HepG2 (cell line): ENCODE data around the gene PRKG1. TPM values are rescaled to one million over a fixed set of nuclear protein-coding genes. Genes with fewer than 3 reads are reported as not detected.

Experiments used
- ATAC-seq: fragments of 200-7000 bp; cut with Tn5 transposase; 3 replicates; pipeline ENCODE4 v1.9.1; 2020; ENCODE audit warnings: mild to moderate bottlenecking, moderate library complexity
- BruUV-seq: library from RNA; stranded (reverse); fragments of 400-500 nt; replicated peaks from 2 replicates; lab custom pipeline; 2021; lab: Mats Ljungman, UMichigan
- CTCF ChIA-PET: fragments of 300-600 bp; formaldehyde crosslinking; extraction: SDS; loops from one replicate; lab custom pipeline; 2021; ENCODE audit warnings: low total read pairs, inconsistent platforms, low intra/inter-chr PET ratio; lab: Yijun Ruan, JAX
- POLR2A ChIA-PET: fragments of 350-600 bp; sonication (Branson Sonifier 250); formaldehyde crosslinking; loops from one replicate; lab custom pipeline; 2020; ENCODE audit warnings: antibody characterized with exemption, inconsistent platforms; lab: Yijun Ruan, JAX
- DNase-seq: peaks from one replicate; pipeline ENCODE4 v3.0.0-alpha.2; 2015; ENCODE audit warnings: low spot score
- FAIRE-seq: peaks from 3 replicates; lab custom pipeline; 2011; peaks lifted over from hg19 to GRCh38; lab: Jason Lieb, UNC
- H2AFZ ChIP-seq: one replicate; pipeline ENCODE4 v1.6.1; 2011; ENCODE audit warnings: low read length, inconsistent platforms
- H3K27ac ChIP-seq: fragments of 300-600 bp; 3 replicates; pipeline ENCODE4 v1.8.0; 2011; ENCODE audit warnings: mixed run types, mild to moderate bottlenecking, mixed read lengths, low read length, inconsistent platforms; ENCODE audit not compliant: insufficient read depth; ENCODE audit errors: extremely low read length
- H3K27me3 ChIP-seq, 2 experiments: fragments of 200-600 bp in 1 of 2; 2 replicates in 1 of 2; 3 replicates in 1 of 2; pipeline versions ENCODE4 v1.6.0 to v1.8.0; 2011; ENCODE audit warnings: low read length in 2 of 2, mild to moderate bottlenecking in 2 of 2, moderate library complexity in 2 of 2, inconsistent platforms in 1 of 2; ENCODE audit not compliant: insufficient read depth in 2 of 2, control insufficient read depth in 1 of 2
- H3K36me3 ChIP-seq, 2 experiments: fragments of 200-600 bp in 1 of 2; replicated peaks in 1 of 2; 2 replicates in 1 of 2; 3 replicates in 1 of 2; pipeline versions ENCODE4 v1.5.1 to v1.8.0; 2011; ENCODE audit warnings: low read length in 2 of 2, inconsistent platforms in 1 of 2; ENCODE audit not compliant: insufficient read depth in 2 of 2, control insufficient read depth in 1 of 2
- H3K4me1 ChIP-seq: 2 replicates; pipeline ENCODE4 v1.5.1; 2012; ENCODE audit warnings: low read length, inconsistent platforms; ENCODE audit not compliant: insufficient read depth
- H3K4me2 ChIP-seq: 2 replicates; pipeline ENCODE4 v1.6.0; 2011; ENCODE audit warnings: low read depth, low read length, inconsistent platforms
- H3K4me3 ChIP-seq, 3 experiments: fragments of 200-600 bp in 1 of 3; sonication (generic), shearing (Covaris generic) in 1 of 3; replicated peaks in 1 of 3; 2 replicates each; pipeline ENCODE4 v1.5.1; 2011 to 2016; ENCODE audit warnings: low read length in 3 of 3, inconsistent platforms in 2 of 3, low read depth in 2 of 3, mild to moderate bottlenecking in 2 of 3, control low read depth in 1 of 3, mixed read lengths in 1 of 3; ENCODE audit not compliant: insufficient read depth in 1 of 3
- H3K79me2 ChIP-seq: one replicate; pipeline ENCODE4 v1.6.1; 2011; ENCODE audit warnings: low read length, inconsistent platforms; ENCODE audit not compliant: insufficient read depth
- H3K9ac ChIP-seq: 2 replicates; pipeline ENCODE4 v1.6.0; 2011; ENCODE audit warnings: mild to moderate bottlenecking, low read depth, low read length, inconsistent platforms; ENCODE audit not compliant: insufficient read depth
- H3K9me3 ChIP-seq: 2 replicates; pipeline ENCODE4 v1.5.1; 2012; ENCODE audit warnings: mild to moderate bottlenecking, low read length
- H4K20me1 ChIP-seq: 2 replicates; pipeline ENCODE4 v1.6.0; 2011; ENCODE audit warnings: inconsistent platforms, mild to moderate bottlenecking, low read length, moderate library complexity; ENCODE audit not compliant: insufficient read depth
- E2F5 ChIP-seq: sonication (generic); formaldehyde crosslinking; conservative IDR thresholded peaks from 2 replicates; pipeline ENCODE4 v1.4.0; 2020; ENCODE audit warnings: missing genetic modification reagents
- GTF2F1 ChIP-seq: fragments of 150-350 bp; IDR thresholded peaks from 2 replicates; pipeline ENCODE4 v1.6.1; 2014; ENCODE audit warnings: low read length
- MTF2 ChIP-seq: sonication (generic); formaldehyde crosslinking; IDR thresholded peaks from 2 replicates; pipeline ENCODE4 v1.5.0; 2020; ENCODE audit warnings: missing genetic modification reagents, borderline replicate concordance
- PAF1 ChIP-seq: IDR thresholded peaks from 2 replicates; pipeline ENCODE4 v1.6.1; 2016; ENCODE audit warnings: missing genetic modification reagents, missing compliant biosample characterization
- ZNF331 ChIP-seq: sonication (generic); formaldehyde crosslinking; IDR thresholded peaks from 2 replicates; pipeline ENCODE4 v1.4.0; 2020; ENCODE audit warnings: missing genetic modification reagents
- ZNF549 ChIP-seq: sonication (generic); formaldehyde crosslinking; IDR thresholded peaks from 2 replicates; pipeline ENCODE4 v1.5.0; 2020; ENCODE audit warnings: missing genetic modification reagents
- ZNF616 ChIP-seq: sonication (generic); formaldehyde crosslinking; IDR thresholded peaks from 2 replicates; pipeline ENCODE4 v1.5.0; 2020; ENCODE audit warnings: low read depth, mild to moderate bottlenecking, missing genetic modification reagents
- WGBS: methylation state at CpG from one replicate; pipeline ENCODE4 v1.1.6; 2017; ENCODE audit warnings: low lambda C conversion rate; 5-methylcytosine and 5-hydroxymethylcytosine counted together
- in situ Hi-C: cut with HindIII; loops from 2 replicates; pipeline ENCODE4 v1.10.0; 2017; ENCODE audit warnings: low pct_unique_long_range_greater_than_20kb; ENCODE audit not compliant: extremely low pct_ligation_motif_present
- intact Hi-C: fragments of 100-400 bp; cut with micrococcal nuclease; formaldehyde crosslinking; loops from one replicate; pipeline ENCODE4 v1.10.0; 2022; ENCODE audit not compliant: unreplicated experiment
- polyA plus RNA-seq, 8 experiments: library from polyadenylated mRNA; depleted of rRNA in 3 of 8; stranded (reverse) in 7 of 8; unstranded in 1 of 8; fragments of >200 nt; fragmentation: Illumina TruSeq in 4 of 8; extraction: Trizol in 4 of 8; gene quantifications; 2 replicates each; pipeline versions ENCODE4 v1.2.1 to v1.2.3, GENCODE V29; 2011 to 2016; ENCODE audit warnings: low read depth in 4 of 8, missing spikeins in 1 of 8, mixed read lengths in 1 of 8; ENCODE audit not compliant: insufficient read depth in 1 of 8
- total RNA-seq, 5 experiments: library from RNA; depleted of rRNA; stranded (reverse); fragments of >200 nt; fragmentation: Illumina TruSeq; extraction: Trizol; gene quantifications; 2 replicates each; pipeline ENCODE4 v1.2.3, GENCODE V29; 2016; ENCODE audit warnings: low read depth in 1 of 5

Gene PRKG1
- total and polyA plus RNA-seq, 2 of the 13 experiments (the other 11 are each of a cell fraction or from before 2014, with no cell fraction given) = 0.01 TPM; not detected in 1

GRCh38 chr10:51838471-51838870, 764.2 kb downstream of the PRKG1 start (continued):
- TF ChIP-seq MTF2 (CRISPR knock-in tag) (no peak), ZNF331 (CRISPR knock-in tag) (no peak), PAF1 (no peak), ZNF616 (CRISPR knock-in tag) (no peak)

GRCh38 chr10:51843966-51844365, 769.7 kb downstream of the PRKG1 start:
- H3K36me3 ChIP-seq = no peaks in the 10 kb centered on the region
- H3K27me3 ChIP-seq = no peaks in the 10 kb centered on the region
- under 1% methylated on average over 2 of the region's 2 CpGs for WGBS
- FAIRE-seq = no peak
- H2AFZ ChIP-seq = no peak overlapping the region
- no peak overlapping the region for H3K27ac ChIP-seq
- ChIA-PET CTCF (no interaction called here), POLR2A (no interaction called here)
- in situ Hi-C loops = no loop called here
- no peak for TF ChIP-seq GTF2F1
- no peak for TF ChIP-seq ZNF549
- no peak for TF ChIP-seq E2F5 (CRISPR knock-in tag)
- intact Hi-C loops = no loop called here
- H3K9ac ChIP-seq = no peak overlapping the region
- no TSS peak for BruUV-seq
- H3K4me3 ChIP-seq = no peak overlapping the region
- H3K79me2 ChIP-seq = no peaks in the 10 kb centered on the region
- no peaks in the 10 kb centered on the region for H4K20me1 ChIP-seq
- H3K9me3 ChIP-seq = no peaks in the 10 kb centered on the region
- H3K4me2 ChIP-seq = no peak overlapping the region
- no peak for ATAC-seq
- no peaks in the 10 kb centered on the region for H3K4me1 ChIP-seq
- DNase-seq = no peak
